ENCODE measurements around the gene EFCAB7. TPM values are rescaled to one million over a fixed set of nuclear protein-coding genes. Genes with fewer than 3 reads are reported as not detected.

Gene EFCAB7
- total and polyA plus RNA-seq, 9 donors, result 6.5 to 26.3 (median 8.2) TPM

GRCh38 chr1:63601061-63601460 lies 77.7 kb downstream of the EFCAB7 start:
- Histone ChIP-seq H3K4me3 (no peak overlapping the region), H3K4me1 (ENCODE audit: insufficient read depth) (no peaks in the 10 kb centered on the region), H3K27me3 (no peaks in the 10 kb centered on the region), H3K36me3 (no peaks in the 10 kb centered on the region), H3K9me3 (no peaks in the 10 kb centered on the region), H3K27ac (no peak overlapping the region)
- WGBS, 3 donors, result 79 to 86% (median 85%) methylated on average over 3 of the region's 3 CpGs
- intact Hi-C loops (cut with DNase I), result no loop called here
- DNase-seq, result no peak
- TF ChIP-seq EP300 (IDR thresholded peaks at IDR 0.05), result no peak
- no peak for TF ChIP-seq POLR2A (IDR thresholded peaks at IDR 0.05)
- no peak for TF ChIP-seq CTCF (IDR thresholded peaks at IDR 0.05)

- no peak overlapping the region for H3K27ac ChIP-seq
- H3K9me3 ChIP-seq, result no peaks in the 10 kb centered on the region
- DNase-seq, result no peak
- H3K27me3 ChIP-seq, result no peaks in the 10 kb centered on the region
- H3K4me1 ChIP-seq (ENCODE audit: insufficient read depth), result no peaks in the 10 kb centered on the region
- no peak overlapping the region for H3K4me3 ChIP-seq
- intact Hi-C loops (cut with DNase I), result no loop called here
- TF ChIP-seq POLR2A (IDR thresholded peaks at IDR 0.05) (no peak), CTCF (IDR thresholded peaks at IDR 0.05) (no peak), EP300 (IDR thresholded peaks at IDR 0.05) (no peak)
- 62 to 84% (median 63%) methylated on average over 4 of the region's 4 CpGs for WGBS, 3 donors
- H3K36me3 ChIP-seq, result no peaks in the 10 kb centered on the region
Observed at GRCh38 chr1:63601463-63601862, 78.1 kb downstream of the EFCAB7 start.

- Histone ChIP-seq H3K4me3 (no peak overlapping the region), H3K27me3 (no peaks in the 10 kb centered on the region), H3K36me3 (no peaks in the 10 kb centered on the region), H3K27ac (no peak overlapping the region), H3K9me3 (no peaks in the 10 kb centered on the region), H3K4me1 (ENCODE audit: insufficient read depth) (no peaks in the 10 kb centered on the region)
- no peak for TF ChIP-seq EP300 (IDR thresholded peaks at IDR 0.05)
- no peak for TF ChIP-seq CTCF (IDR thresholded peaks at IDR 0.05)
- TF ChIP-seq POLR2A (IDR thresholded peaks at IDR 0.05), result no peak
- intact Hi-C loops (cut with DNase I), result no loop called here
- 98 to 99% (median 98%) methylated on average over 1 of the region's 1 CpG for WGBS, 3 donors
- DNase-seq, result no peak
Observed at GRCh38 chr1:63601912-63602311, 78.6 kb downstream of the EFCAB7 start.

GRCh38 chr1:63602629-63603028 lies 79.3 kb downstream of the EFCAB7 start:
- intact Hi-C loops (cut with DNase I), result no loop called here
- Histone ChIP-seq H3K27ac (no peak overlapping the region), H3K4me1 (ENCODE audit: insufficient read depth) (no peaks in the 10 kb centered on the region), H3K9me3 (no peaks in the 10 kb centered on the region), H3K4me3 (no peak overlapping the region), H3K27me3 (no peaks in the 10 kb centered on the region), H3K36me3 (no peaks in the 10 kb centered on the region)
- no peak for DNase-seq
- no peak for TF ChIP-seq CTCF (IDR thresholded peaks at IDR 0.05)
- TF ChIP-seq POLR2A (IDR thresholded peaks at IDR 0.05), result no peak
- TF ChIP-seq EP300 (IDR thresholded peaks at IDR 0.05), result no peak
- 76 to 95% (median 77%) methylated on average over 5 of the region's 5 CpGs for WGBS, 3 donors

- Histone ChIP-seq H3K27ac (no peak overlapping the region), H3K4me1 (ENCODE audit: insufficient read depth) (no peaks in the 10 kb centered on the region), H3K27me3 (no peaks in the 10 kb centered on the region), H3K36me3 (no peaks in the 10 kb centered on the region), H3K9me3 (no peaks in the 10 kb centered on the region), H3K4me3 (no peak overlapping the region)
- DNase-seq, result no peak
- TF ChIP-seq CTCF (IDR thresholded peaks at IDR 0.05) (no peak), POLR2A (IDR thresholded peaks at IDR 0.05) (no peak), EP300 (IDR thresholded peaks at IDR 0.05) (no peak)
- WGBS, 3 donors, result 96 to 99% (median 97%) methylated on average over 3 of the region's 3 CpGs
- intact Hi-C loops (cut with DNase I), result no loop called here
Observed at GRCh38 chr1:63603810-63604209, 80.5 kb downstream of the EFCAB7 start.

Measured in ovary (tissue), 9 donors.